ENCODE measurements around the gene S100A9. TPM values are rescaled to one million over a fixed set of nuclear protein-coding genes. Genes with fewer than 3 reads are reported as not detected.

The S100A9 gene
- polyA plus RNA-seq, 3 donors, result 20,498 to 43,602 (median 40,800) TPM

DNA sequence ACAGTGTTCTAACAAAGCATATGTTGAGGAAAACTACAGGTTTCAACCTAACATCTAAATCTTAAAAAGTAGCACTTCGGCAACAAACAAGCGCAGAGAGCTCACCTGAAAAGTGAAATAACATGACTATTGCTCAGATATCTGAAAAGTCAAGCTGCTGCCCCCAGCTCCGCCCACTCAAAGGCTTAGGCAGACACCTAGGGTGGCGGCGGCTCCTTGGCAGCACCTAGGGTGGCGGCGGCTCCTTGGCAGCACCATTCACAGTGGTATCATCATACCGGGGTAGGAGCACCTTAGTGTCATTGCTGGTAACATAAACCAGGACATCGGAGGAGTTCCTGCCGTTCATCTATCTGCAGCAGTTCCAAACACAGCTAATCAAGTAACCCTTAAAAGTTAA is 21.9 kb downstream of the S100A9 start:
- H3K27ac Mint-ChIP-seq, result no peak overlapping the region
- no peak for DNase-seq
- Histone ChIP-seq H2AFZ (ENCODE audit: insufficient read depth, low read depth, low read length, poor library complexity, severe bottlenecking) (no peak overlapping the region), H3K36me3 (replicated peaks in 1 of 2; ENCODE audit: control insufficient read depth in 1 of 2, insufficient read depth in 2 of 2, low read length in 2 of 2) (no peaks in the 10 kb centered on the region), H3K4me3 (replicated peaks in 1 of 3; ENCODE audit: low read depth in 2 of 3, low read length in 3 of 3) (no peak overlapping the region), H4K20me1 (ENCODE audit: insufficient read depth, low read length) (no peaks in the 10 kb centered on the region), H3K9ac (ENCODE audit: insufficient read depth, low read length, poor library complexity, severe bottlenecking) (no peak overlapping the region), H3K27me3 (ENCODE audit: control insufficient read depth in 2 of 2, insufficient read depth in 2 of 2, low read length in 2 of 2) (no peaks in the 10 kb centered on the region), H3K79me2 (ENCODE audit: insufficient read depth, low read length) (peaks cover 37% of the 10 kb centered on the region), H3K27ac (ENCODE audit: low read depth in 1 of 2, low read length in 2 of 2) (no peak overlapping the region), H3K4me1 (ENCODE audit: control insufficient read depth in 1 of 2, insufficient read depth in 2 of 2, low read length in 2 of 2) (peaks cover 56 to 67% of the 10 kb centered on the region in 2 donors), H3K9me3 (replicated peaks in 1 of 2; ENCODE audit: control insufficient read depth in 1 of 2, insufficient read depth in 1 of 2, low read length in 2 of 2) (peaks cover 0 to 7% of the 10 kb centered on the region in 2 donors), H3K4me2 (replicated peaks; ENCODE audit: extremely low read depth, low read length, poor library complexity, severe bottlenecking) (no peak overlapping the region)
- H3K4me1 Mint-ChIP-seq, result peaks cover 66% of the 10 kb centered on the region
- intact Hi-C loops (cut with micrococcal nuclease), result no loop called here
- H3K9me3 Mint-ChIP-seq, result peaks cover 17 to 23% (median 20%) of the 10 kb centered on the region in 7 donors
- H3K27me3 Mint-ChIP-seq (ENCODE audit: low read depth in 3 of 3), result no peaks in the 10 kb centered on the region
- no peak overlapping the region for H3K4me3 Mint-ChIP-seq
- H3K36me3 Mint-ChIP-seq, result peaks cover 8 to 11% of the 10 kb centered on the region in 2 donors
- TF ChIP-seq, protein P1, sequence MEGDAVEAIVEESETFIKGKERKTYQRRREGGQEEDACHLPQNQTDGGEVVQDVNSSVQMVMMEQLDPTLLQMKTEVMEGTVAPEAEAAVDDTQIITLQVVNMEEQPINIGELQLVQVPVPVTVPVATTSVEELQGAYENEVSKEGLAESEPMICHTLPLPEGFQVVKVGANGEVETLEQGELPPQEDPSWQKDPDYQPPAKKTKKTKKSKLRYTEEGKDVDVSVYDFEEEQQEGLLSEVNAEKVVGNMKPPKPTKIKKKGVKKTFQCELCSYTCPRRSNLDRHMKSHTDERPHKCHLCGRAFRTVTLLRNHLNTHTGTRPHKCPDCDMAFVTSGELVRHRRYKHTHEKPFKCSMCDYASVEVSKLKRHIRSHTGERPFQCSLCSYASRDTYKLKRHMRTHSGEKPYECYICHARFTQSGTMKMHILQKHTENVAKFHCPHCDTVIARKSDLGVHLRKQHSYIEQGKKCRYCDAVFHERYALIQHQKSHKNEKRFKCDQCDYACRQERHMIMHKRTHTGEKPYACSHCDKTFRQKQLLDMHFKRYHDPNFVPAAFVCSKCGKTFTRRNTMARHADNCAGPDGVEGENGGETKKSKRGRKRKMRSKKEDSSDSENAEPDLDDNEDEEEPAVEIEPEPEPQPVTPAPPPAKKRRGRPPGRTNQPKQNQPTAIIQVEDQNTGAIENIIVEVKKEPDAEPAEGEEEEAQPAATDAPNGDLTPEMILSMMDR (IDR thresholded peaks at IDR 0.05), result no peak
- WGBS (ENCODE audit: insufficient coverage), result 95% methylated on average over 6 of the region's 10 CpGs

DNA sequence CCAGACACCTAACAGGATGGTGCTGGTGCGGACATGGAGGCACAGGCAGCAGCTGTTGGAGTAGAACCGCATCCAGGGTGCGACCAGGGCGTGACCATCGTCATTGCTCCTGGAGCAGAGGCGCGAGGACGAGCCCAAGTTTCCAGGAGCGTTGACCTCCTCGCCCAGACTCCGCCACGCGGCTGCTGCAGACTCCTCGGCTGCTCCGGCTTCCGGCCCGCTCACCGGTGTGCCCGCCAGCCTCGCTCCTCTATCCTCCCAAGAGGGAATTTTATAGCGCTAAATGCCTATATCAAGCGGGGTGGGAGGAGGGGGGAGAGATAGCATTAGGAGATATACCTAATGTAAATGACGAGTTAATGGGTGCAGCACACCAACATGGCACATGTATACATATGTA is 23.1 kb downstream of the S100A9 start:
- no peaks in the 10 kb centered on the region for H3K36me3 ChIP-seq (replicated peaks in 1 of 2; ENCODE audit: control insufficient read depth in 1 of 2, insufficient read depth in 2 of 2, low read length in 2 of 2)
- 96% methylated on average over 13 of the region's 23 CpGs for WGBS (ENCODE audit: insufficient coverage)
- no peak overlapping the region for H3K27ac Mint-ChIP-seq
- H3K79me2 ChIP-seq (ENCODE audit: insufficient read depth, low read length), result peaks cover 37% of the 10 kb centered on the region
- TF ChIP-seq, protein P1 (IDR thresholded peaks at IDR 0.05), result no peak
- no peak overlapping the region for H3K4me2 ChIP-seq (replicated peaks; ENCODE audit: extremely low read depth, low read length, poor library complexity, severe bottlenecking)
- no peak overlapping the region for H3K9ac ChIP-seq (ENCODE audit: insufficient read depth, low read length, poor library complexity, severe bottlenecking)
- no peaks in the 10 kb centered on the region for H4K20me1 ChIP-seq (ENCODE audit: insufficient read depth, low read length)
- H3K27me3 ChIP-seq (ENCODE audit: control insufficient read depth in 2 of 2, insufficient read depth in 2 of 2, low read length in 2 of 2), result no peaks in the 10 kb centered on the region
- H3K4me1 Mint-ChIP-seq, result peaks cover 66% of the 10 kb centered on the region
- H3K36me3 Mint-ChIP-seq, result peaks cover 8 to 11% of the 10 kb centered on the region in 2 donors
- H3K4me1 ChIP-seq (ENCODE audit: control insufficient read depth in 1 of 2, insufficient read depth in 2 of 2, low read length in 2 of 2), result peaks cover 56 to 67% of the 10 kb centered on the region in 2 donors
- no peaks in the 10 kb centered on the region for H3K27me3 Mint-ChIP-seq (ENCODE audit: low read depth in 3 of 3)
- H3K9me3 Mint-ChIP-seq, result peaks cover 17 to 23% (median 20%) of the 10 kb centered on the region in 7 donors
- intact Hi-C loops (cut with micrococcal nuclease), result no loop called here
- no peak overlapping the region for H3K4me3 ChIP-seq (replicated peaks in 1 of 3; ENCODE audit: low read depth in 2 of 3, low read length in 3 of 3)
- peaks cover 0 to 7% of the 10 kb centered on the region in 2 donors for H3K9me3 ChIP-seq (replicated peaks in 1 of 2; ENCODE audit: control insufficient read depth in 1 of 2, insufficient read depth in 1 of 2, low read length in 2 of 2)
- no peak for DNase-seq
- H3K27ac ChIP-seq (ENCODE audit: low read depth in 1 of 2, low read length in 2 of 2), result no peak overlapping the region
- H2AFZ ChIP-seq (ENCODE audit: insufficient read depth, low read depth, low read length, poor library complexity, severe bottlenecking), result no peak overlapping the region
- H3K4me3 Mint-ChIP-seq, result no peak overlapping the region
